Mammary epithelial cell (primary cell): Measurements from ENCODE around the gene SKIC8.

Experiments
- CTCF ChIP-seq, 2 donors: IDR thresholded peaks in 1 of 2; conservative IDR thresholded peaks in 1 of 2; 2 replicates each; pipeline ENCODE4 v1.5.1; 2011 to 2012; ENCODE audit warnings: inconsistent platforms in 2 of 2, low read length in 2 of 2, mild to moderate bottlenecking in 2 of 2, control low read depth in 1 of 2, low read depth in 1 of 2; ENCODE audit not compliant: insufficient read depth in 1 of 2; ENCODE audit errors: extremely low read depth in 1 of 2
- EZH2 ChIP-seq: IDR thresholded peaks from 2 replicates; pipeline ENCODE4 v1.6.1; 2012; ENCODE audit warnings: low read length, inconsistent platforms, borderline replicate concordance

- TF ChIP-seq CTCF (conservative IDR thresholded peaks at IDR 0.05 in 1 of 2, IDR thresholded peaks at IDR 0.05 in 1 of 2; ENCODE audit: extremely low read depth in 1 of 2, insufficient read depth in 1 of 2, low read depth in 1 of 2, low read length in 2 of 2) (no peak), EZH2 (no peak)
These were observed 55.9 kb downstream of the SKIC8 start for GRCh38 chr15:78243491-78243941.
